ENCODE data around the gene SMYD1. TPM values are rescaled to one million over a fixed set of nuclear protein-coding genes. Genes with fewer than 3 reads are reported as not detected.

SMYD1 gene
- total and polyA plus RNA-seq, 4 donors = under 0.01 to 0.42 (median 0.06) TPM; not detected in 1

DNA sequence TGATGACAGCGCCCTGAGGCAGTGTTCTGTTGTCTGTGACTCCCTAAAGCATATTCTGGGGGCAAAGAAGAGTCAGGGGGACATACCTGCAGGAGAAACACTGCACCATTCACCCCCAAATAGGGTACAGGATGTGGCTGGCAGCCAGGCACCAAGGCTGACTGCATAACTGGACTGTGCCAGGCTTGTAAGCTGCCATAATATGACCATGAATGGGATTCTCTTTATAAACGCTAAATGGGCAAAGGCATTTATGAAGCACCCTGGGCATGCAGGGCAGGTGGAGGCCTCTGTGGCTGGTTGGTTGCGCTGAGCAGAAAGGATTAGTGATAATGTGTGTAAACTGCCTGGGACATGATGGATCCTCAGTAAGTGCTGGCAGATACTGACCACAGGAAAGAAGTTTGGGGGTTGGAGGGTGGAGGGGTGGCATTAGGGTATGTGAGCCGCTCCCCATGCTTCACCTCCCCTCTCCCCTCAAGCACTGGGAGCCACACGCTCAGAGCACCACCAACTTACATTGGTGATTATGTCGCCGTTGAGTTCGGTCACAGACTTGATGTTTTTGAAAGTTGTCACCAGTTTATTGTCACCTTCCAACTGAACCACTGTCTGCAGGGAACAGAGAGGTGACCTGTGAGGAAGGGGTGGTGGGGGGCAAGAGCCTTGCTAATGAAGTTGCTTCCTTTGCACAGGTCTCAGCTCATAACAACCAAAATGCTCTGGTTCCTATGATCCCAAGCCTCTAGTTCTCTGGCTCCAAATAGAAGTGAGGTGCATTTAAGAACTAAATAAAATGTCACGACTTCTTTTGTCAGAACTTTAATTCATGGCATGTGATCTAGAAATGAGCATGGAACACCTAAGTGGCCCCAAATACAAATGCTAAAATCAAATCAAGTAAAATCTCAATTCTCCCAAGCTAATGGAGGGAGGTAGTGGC, 56.6 kb downstream of the SMYD1 start:
- no peak overlapping the region for H3K4me3 ChIP-seq (ENCODE audit: low read depth, low read length)
- H3K27ac ChIP-seq (ENCODE audit: low read depth, low read length) = no peak overlapping the region
- H3K36me3 ChIP-seq (ENCODE audit: control insufficient read depth, insufficient read depth, low read length) = no peaks in the 10 kb centered on the region
- DNase-seq (ENCODE audit: low read depth in 4 of 6, low spot score in 6 of 6) = no peak
- no peaks in the 10 kb centered on the region for H3K9me3 ChIP-seq (ENCODE audit: control insufficient read depth, insufficient read depth, low read length)
- WGBS (ENCODE audit: insufficient coverage) = 88% methylated on average over 3 of the region's 9 CpGs
- H3K27me3 ChIP-seq (ENCODE audit: control insufficient read depth, insufficient read depth, low read length) = no peaks in the 10 kb centered on the region
- no peaks in the 10 kb centered on the region for H3K4me1 ChIP-seq (ENCODE audit: control insufficient read depth, insufficient read depth, low read length)

- DNase-seq (ENCODE audit: low read depth in 4 of 6, low spot score in 6 of 6) = no peak
- H3K4me1 ChIP-seq (ENCODE audit: control insufficient read depth, insufficient read depth, low read length) = no peaks in the 10 kb centered on the region
- H3K9me3 ChIP-seq (ENCODE audit: control insufficient read depth, insufficient read depth, low read length) = no peaks in the 10 kb centered on the region
- H3K36me3 ChIP-seq (ENCODE audit: control insufficient read depth, insufficient read depth, low read length) = no peaks in the 10 kb centered on the region
- H3K27ac ChIP-seq (ENCODE audit: low read depth, low read length) = no peak overlapping the region
- WGBS (ENCODE audit: insufficient coverage) = 100% methylated on average over 1 of the region's 3 CpGs
- H3K4me3 ChIP-seq (ENCODE audit: low read depth, low read length) = no peak overlapping the region
- H3K27me3 ChIP-seq (ENCODE audit: control insufficient read depth, insufficient read depth, low read length) = no peaks in the 10 kb centered on the region
These were observed 57.8 kb downstream of the SMYD1 start for GRCh38 chr2:88125344-88125923.

DNA sequence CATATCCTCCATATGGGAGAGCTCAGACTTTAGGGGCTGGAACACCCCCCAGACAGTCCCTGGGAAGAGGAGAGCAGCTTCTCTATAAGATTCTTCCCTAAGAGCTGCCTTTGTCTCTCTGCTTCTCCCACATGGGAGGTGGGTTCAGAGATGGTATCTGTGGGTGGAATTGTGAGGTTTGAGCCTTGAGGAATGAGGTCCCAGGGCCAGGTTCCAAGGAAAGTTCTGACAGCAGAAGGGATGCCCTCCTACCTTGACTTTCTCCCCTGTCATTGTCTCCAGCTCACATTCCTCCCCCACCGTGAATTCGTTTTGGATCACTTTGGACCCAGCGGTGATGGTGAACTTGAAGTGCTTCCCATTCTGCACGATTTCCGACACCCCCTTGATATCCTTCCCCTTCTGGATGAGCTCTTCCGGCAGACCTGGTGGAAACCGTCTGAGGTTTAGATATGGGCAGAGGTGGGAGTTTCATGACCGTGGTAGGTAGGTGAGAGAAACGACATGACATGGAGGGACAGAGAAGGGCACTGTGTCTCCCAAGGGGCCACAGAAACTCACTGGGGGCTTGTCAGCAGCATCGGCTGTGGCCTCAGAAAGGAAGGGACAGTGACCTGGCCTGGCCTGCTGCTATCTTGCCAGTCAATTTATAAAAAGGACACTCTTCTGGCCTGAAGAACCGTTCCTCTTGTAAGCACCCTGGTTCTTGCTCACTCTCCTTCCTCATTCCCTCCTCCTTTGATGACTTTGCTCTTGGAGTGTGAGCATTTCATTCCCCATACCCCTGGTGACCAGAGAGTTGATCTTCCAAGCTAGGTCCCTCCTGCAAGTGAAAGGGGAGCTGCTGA, 58.5 kb downstream of the SMYD1 start:
- H3K4me1 ChIP-seq (ENCODE audit: control insufficient read depth, insufficient read depth, low read length) = no peaks in the 10 kb centered on the region
- H3K9me3 ChIP-seq (ENCODE audit: control insufficient read depth, insufficient read depth, low read length) = no peaks in the 10 kb centered on the region
- no peak overlapping the region for H3K4me3 ChIP-seq (ENCODE audit: low read depth, low read length)
- H3K27ac ChIP-seq (ENCODE audit: low read depth, low read length) = no peak overlapping the region
- no peaks in the 10 kb centered on the region for H3K27me3 ChIP-seq (ENCODE audit: control insufficient read depth, insufficient read depth, low read length)
- DNase-seq (ENCODE audit: low read depth in 4 of 6, low spot score in 6 of 6) = no peak
- WGBS (ENCODE audit: insufficient coverage) = 91% methylated on average over 6 of the region's 11 CpGs
- no peaks in the 10 kb centered on the region for H3K36me3 ChIP-seq (ENCODE audit: control insufficient read depth, insufficient read depth, low read length)

DNA sequence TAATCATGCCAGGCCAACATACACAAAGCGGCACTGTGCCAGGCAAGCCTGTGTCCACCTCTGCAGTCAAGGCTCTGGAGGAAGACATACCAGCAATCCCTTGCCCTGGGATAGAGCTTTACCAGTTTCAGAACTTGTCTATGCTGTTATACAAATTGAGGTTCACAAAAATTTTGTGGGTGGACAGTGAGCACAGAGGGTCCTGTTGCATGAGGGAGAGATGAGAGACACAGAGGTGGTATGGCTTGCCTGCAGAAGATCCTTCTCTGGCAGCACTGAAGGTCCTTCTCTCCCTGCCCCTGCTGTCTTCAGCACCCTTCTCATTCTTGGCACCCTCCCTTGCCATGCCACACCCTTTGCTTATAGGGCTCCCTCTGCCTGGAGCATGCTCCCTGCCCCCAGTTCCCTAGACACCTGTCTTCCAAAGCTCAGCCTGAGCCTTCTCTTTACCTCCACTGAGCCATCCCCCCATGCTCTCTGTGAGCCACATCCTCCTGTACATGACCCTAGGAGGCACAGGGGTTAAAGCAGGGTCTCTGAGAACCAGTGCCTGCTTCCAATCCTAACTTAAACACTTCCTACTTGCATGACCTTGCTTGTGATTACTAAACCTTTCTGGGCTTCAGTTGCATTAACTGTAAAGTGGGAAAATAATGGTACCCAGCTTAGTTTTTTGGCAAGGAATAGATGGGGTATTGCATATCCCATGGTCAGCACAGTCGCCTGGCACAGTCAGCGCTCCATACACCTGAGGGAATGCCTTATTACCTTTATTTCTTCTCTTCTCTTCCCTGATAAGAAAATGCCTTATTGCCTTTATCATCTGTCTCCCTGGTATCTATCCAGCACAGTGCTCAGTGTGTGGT, 59.4 kb downstream of the SMYD1 start:
- no peak for DNase-seq (ENCODE audit: low read depth in 4 of 6, low spot score in 6 of 6)
- no peaks in the 10 kb centered on the region for H3K27me3 ChIP-seq (ENCODE audit: control insufficient read depth, insufficient read depth, low read length)
- H3K4me3 ChIP-seq (ENCODE audit: low read depth, low read length) = no peak overlapping the region
- H3K36me3 ChIP-seq (ENCODE audit: control insufficient read depth, insufficient read depth, low read length) = no peaks in the 10 kb centered on the region
- 100% methylated on average over 1 of the region's 3 CpGs for WGBS (ENCODE audit: insufficient coverage)
- no peaks in the 10 kb centered on the region for H3K9me3 ChIP-seq (ENCODE audit: control insufficient read depth, insufficient read depth, low read length)
- no peak overlapping the region for H3K27ac ChIP-seq (ENCODE audit: low read depth, low read length)
- no peaks in the 10 kb centered on the region for H3K4me1 ChIP-seq (ENCODE audit: control insufficient read depth, insufficient read depth, low read length)

DNA sequence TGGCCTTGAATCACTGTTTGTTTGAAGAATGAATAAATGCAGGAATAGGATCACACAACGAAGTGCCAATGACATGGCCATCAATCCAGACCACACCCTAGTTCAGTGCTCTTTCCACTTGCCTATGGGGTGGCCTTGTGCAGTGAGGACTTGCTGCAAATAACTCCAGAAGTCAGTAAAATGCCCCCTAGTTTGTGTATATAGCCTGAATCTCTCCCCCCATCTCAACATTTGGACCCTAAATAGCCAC, 59.9 kb downstream of the SMYD1 start:
- H3K27ac ChIP-seq (ENCODE audit: low read depth, low read length) = no peak overlapping the region
- no peak for DNase-seq (ENCODE audit: low read depth in 4 of 6, low spot score in 6 of 6)
- WGBS (ENCODE audit: insufficient coverage) = no CpG with 5 or more reads among the region's 1 CpG

GRCh38 chr2:88127888-88128653, 60.4 kb downstream of the SMYD1 start, which contains the start of gene FABP1:
TSS of gene FABP1 (minus strand) at chr2:88128062. CDS start at chr2:88128017, 45 bp downstream.
- WGBS (ENCODE audit: insufficient coverage) = 38% methylated on average over 5 of the region's 12 CpGs
- DNase-seq (ENCODE audit: low read depth in 4 of 6, low spot score in 6 of 6) = no peak
- H3K4me3 ChIP-seq (ENCODE audit: low read depth, low read length) = no peak within 1 kb of the TSS
- H3K27ac ChIP-seq (ENCODE audit: low read depth, low read length) = no peak within 1 kb of the TSS
- H3K4me1 ChIP-seq (ENCODE audit: control insufficient read depth, insufficient read depth, low read length) = no peaks in the 10 kb centered on the region
- no peaks in the 10 kb centered on the region for H3K36me3 ChIP-seq (ENCODE audit: control insufficient read depth, insufficient read depth, low read length)
- no peaks in the 10 kb centered on the region for H3K27me3 ChIP-seq (ENCODE audit: control insufficient read depth, insufficient read depth, low read length)
- H3K9me3 ChIP-seq (ENCODE audit: control insufficient read depth, insufficient read depth, low read length) = no peaks in the 10 kb centered on the region

More for the DNA sequence above, 59.9 kb downstream of the SMYD1 start:
- Histone ChIP-seq H3K4me1 (ENCODE audit: control insufficient read depth, insufficient read depth, low read length) (no peaks in the 10 kb centered on the region), H3K9me3 (ENCODE audit: control insufficient read depth, insufficient read depth, low read length) (no peaks in the 10 kb centered on the region), H3K4me3 (ENCODE audit: low read depth, low read length) (no peak overlapping the region), H3K36me3 (ENCODE audit: control insufficient read depth, insufficient read depth, low read length) (no peaks in the 10 kb centered on the region), H3K27me3 (ENCODE audit: control insufficient read depth, insufficient read depth, low read length) (no peaks in the 10 kb centered on the region)

DNA sequence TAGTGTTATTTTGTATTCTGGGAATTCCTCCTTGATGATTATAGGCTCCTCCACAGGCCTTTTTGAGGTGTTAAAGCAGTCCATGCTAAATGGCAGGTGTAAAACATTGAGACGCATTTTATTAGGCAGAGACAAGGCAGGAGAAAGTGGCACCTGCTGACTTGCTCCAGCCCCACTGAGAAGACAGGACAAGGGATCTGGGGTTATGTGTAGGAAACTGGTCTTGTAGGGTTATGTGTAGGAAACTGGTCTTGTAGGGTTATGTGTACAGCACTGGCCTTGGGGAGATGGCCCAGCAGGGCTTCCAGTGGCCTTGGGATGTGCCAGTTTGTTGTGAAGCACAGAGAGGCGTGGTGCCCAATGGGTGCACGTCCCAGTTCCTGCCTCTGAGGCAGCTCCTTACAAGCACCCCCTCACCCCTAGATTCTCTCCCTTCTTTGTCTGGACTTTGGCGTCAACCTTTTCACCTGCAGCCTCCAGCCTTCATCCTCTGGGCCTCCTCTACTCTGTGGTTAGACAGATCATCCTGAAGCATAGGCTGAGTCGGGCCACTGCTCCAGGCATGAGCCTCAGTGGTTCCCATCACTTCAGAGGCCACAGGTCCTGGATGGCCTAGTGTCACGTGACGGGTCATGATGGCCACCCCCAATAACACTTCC, 61.2 kb downstream of the SMYD1 start:
- no peaks in the 10 kb centered on the region for H3K9me3 ChIP-seq (ENCODE audit: control insufficient read depth, insufficient read depth, low read length)
- 93% methylated on average over 6 of the region's 7 CpGs for WGBS (ENCODE audit: insufficient coverage)

GRCh38 chr2:88129313-88129959, 61.8 kb downstream of the SMYD1 start:
- Histone ChIP-seq H3K27ac (ENCODE audit: low read depth, low read length) (no peak overlapping the region), H3K36me3 (ENCODE audit: control insufficient read depth, insufficient read depth, low read length) (no peaks in the 10 kb centered on the region), H3K27me3 (ENCODE audit: control insufficient read depth, insufficient read depth, low read length) (no peaks in the 10 kb centered on the region), H3K4me1 (ENCODE audit: control insufficient read depth, insufficient read depth, low read length) (no peaks in the 10 kb centered on the region), H3K4me3 (ENCODE audit: low read depth, low read length) (no peak overlapping the region), H3K9me3 (ENCODE audit: control insufficient read depth, insufficient read depth, low read length) (no peaks in the 10 kb centered on the region)
- WGBS (ENCODE audit: insufficient coverage) = 91% methylated on average over 5 of the region's 7 CpGs
- DNase-seq (ENCODE audit: low read depth in 4 of 6, low spot score in 6 of 6) = no peak

More for the DNA sequence above, 61.2 kb downstream of the SMYD1 start:
- Histone ChIP-seq H3K27me3 (ENCODE audit: control insufficient read depth, insufficient read depth, low read length) (no peaks in the 10 kb centered on the region), H3K4me1 (ENCODE audit: control insufficient read depth, insufficient read depth, low read length) (no peaks in the 10 kb centered on the region), H3K4me3 (ENCODE audit: low read depth, low read length) (no peak overlapping the region), H3K36me3 (ENCODE audit: control insufficient read depth, insufficient read depth, low read length) (no peaks in the 10 kb centered on the region), H3K27ac (ENCODE audit: low read depth, low read length) (no peak overlapping the region)
- DNase-seq (ENCODE audit: low read depth in 4 of 6, low spot score in 6 of 6) = no peak

All from spinal cord (tissue), 10 donors.